HepG2 (cell line): Measurements from ENCODE around the gene DDRGK1. TPM values are rescaled to one million over a fixed set of nuclear protein-coding genes. Genes with fewer than 3 reads are reported as not detected.

Experiments used
- ADNP ChIP-seq: sonication (generic); formaldehyde crosslinking; IDR thresholded peaks from 2 replicates; pipeline ENCODE4 v1.4.0; 2020; ENCODE audit warnings: missing genetic modification reagents
- AFF4 ChIP-seq: sonication (generic); formaldehyde crosslinking; IDR thresholded peaks from 2 replicates; pipeline ENCODE4 v1.4.0; 2020; ENCODE audit warnings: missing genetic modification reagents
- FLYWCH1 ChIP-seq: sonication (generic); formaldehyde crosslinking; IDR thresholded peaks from 2 replicates; pipeline ENCODE4 v1.8.1; 2023; ENCODE audit warnings: mild to moderate bottlenecking, missing genetic modification reagents
- HCFC1 ChIP-seq: fragments of 150-350 bp; IDR thresholded peaks from 2 replicates; pipeline ENCODE4 v1.6.1; 2014; ENCODE audit warnings: low read depth, low read length
- HMGXB3 ChIP-seq: sonication (generic); formaldehyde crosslinking; IDR thresholded peaks from 2 replicates; pipeline ENCODE4 v1.4.0; 2020; ENCODE audit warnings: missing genetic modification reagents, borderline replicate concordance
- MATR3 ChIP-seq: sonication (generic); formaldehyde crosslinking; IDR thresholded peaks from 2 replicates; pipeline ENCODE4 v1.4.0; 2020; ENCODE audit warnings: missing genetic modification reagents
- MTA3 ChIP-seq: sonication (generic); formaldehyde crosslinking; IDR thresholded peaks from 2 replicates; pipeline ENCODE4 v1.4.0; 2020; ENCODE audit warnings: missing genetic modification reagents
- NCOA5 ChIP-seq: sonication (generic); formaldehyde crosslinking; IDR thresholded peaks from 2 replicates; pipeline ENCODE4 v1.4.0; 2020; ENCODE audit warnings: missing genetic modification reagents
- NCOR1 ChIP-seq: fragments of 200-600 bp; sonication (generic); IDR thresholded peaks from 2 replicates; pipeline ENCODE4 v1.7.0; 2017; ENCODE audit warnings: antibody characterized with exemption, low read length, borderline replicate concordance
- NFRKB ChIP-seq: fragments of 450-650 bp; IDR thresholded peaks from 2 replicates; pipeline ENCODE4 v1.6.1; 2017
- RFX1 ChIP-seq: fragments of 450-650 bp; IDR thresholded peaks from 2 replicates; pipeline ENCODE4 v1.6.1; 2017
- RFXANK ChIP-seq: IDR thresholded peaks from 2 replicates; pipeline ENCODE4 v1.6.1; 2016
- SATB2 ChIP-seq: sonication (generic); formaldehyde crosslinking; IDR thresholded peaks from 2 replicates; pipeline ENCODE4 v1.5.0; 2020; ENCODE audit warnings: missing genetic modification reagents
- SOX5 ChIP-seq: IDR thresholded peaks from 2 replicates; pipeline ENCODE4 v1.6.1; 2016; ENCODE audit warnings: borderline replicate concordance
- STAG1 ChIP-seq: sonication (generic); formaldehyde crosslinking; IDR thresholded peaks from 2 replicates; pipeline ENCODE4 v1.4.0; 2020; ENCODE audit warnings: missing genetic modification reagents
- TARDBP ChIP-seq: sonication (generic); formaldehyde crosslinking; IDR thresholded peaks from 2 replicates; pipeline ENCODE4 v1.8.0; 2022; ENCODE audit warnings: mild to moderate bottlenecking, missing genetic modification reagents
- TEF ChIP-seq: sonication (generic); formaldehyde crosslinking; IDR thresholded peaks from 2 replicates; pipeline ENCODE4 v1.5.0; 2020; ENCODE audit warnings: missing genetic modification reagents
- TP53 ChIP-seq: sonication (generic); formaldehyde crosslinking; conservative IDR thresholded peaks from 2 replicates; pipeline ENCODE4 v1.4.0; 2020; ENCODE audit warnings: missing genetic modification reagents
- ZGPAT ChIP-seq: IDR thresholded peaks from 2 replicates; pipeline ENCODE4 v1.6.1; 2016; ENCODE audit warnings: mild to moderate bottlenecking
- ZKSCAN8 ChIP-seq: IDR thresholded peaks from 2 replicates; pipeline ENCODE4 v1.6.1; 2016; ENCODE audit warnings: borderline replicate concordance, missing genetic modification reagents, missing compliant biosample characterization
- polyA plus RNA-seq, 8 experiments: library from polyadenylated mRNA; depleted of rRNA in 3 of 8; stranded (reverse) in 7 of 8; unstranded in 1 of 8; fragments of >200 nt; fragmentation: Illumina TruSeq in 4 of 8; extraction: Trizol in 4 of 8; gene quantifications; 2 replicates each; pipeline versions ENCODE4 v1.2.1 to v1.2.3, GENCODE V29; 2011 to 2016; ENCODE audit warnings: low read depth in 4 of 8, missing spikeins in 1 of 8, mixed read lengths in 1 of 8; ENCODE audit not compliant: insufficient read depth in 1 of 8
- total RNA-seq, 5 experiments: library from RNA; depleted of rRNA; stranded (reverse); fragments of >200 nt; fragmentation: Illumina TruSeq; extraction: Trizol; gene quantifications; 2 replicates each; pipeline ENCODE4 v1.2.3, GENCODE V29; 2016; ENCODE audit warnings: low read depth in 1 of 5

Gene DDRGK1
- total and polyA plus RNA-seq, 2 of the 13 experiments (the other 11 are each of a cell fraction or from before 2014, with no cell fraction given): 96.7 to 149 TPM

- TF ChIP-seq HMGXB3 (CRISPR knock-in tag): no peak
- no peak for TF ChIP-seq HCFC1
- no peak for TF ChIP-seq RFX1
- TF ChIP-seq SATB2: no peak
- TF ChIP-seq MATR3 (CRISPR knock-in tag): no peak
- TF ChIP-seq FLYWCH1: peak; percentile 90
- TF ChIP-seq SOX5 (CRISPR knock-in tag): no peak
- no peak; the same call in 1 of the 2 replicates for TF ChIP-seq TP53 (CRISPR knock-in tag)
- TF ChIP-seq RFXANK (CRISPR knock-in tag): no peak; the same call in 1 of the 2 replicates
- TF ChIP-seq MTA3 (CRISPR knock-in tag): no peak
- no peak for TF ChIP-seq NFRKB
- no peak for TF ChIP-seq NCOA5
- TF ChIP-seq TARDBP (CRISPR knock-in tag): 0 out of 2 replicates have a peak, but pooled peaks have one; percentile 15
- no peak for TF ChIP-seq NCOR1
- TF ChIP-seq ADNP (CRISPR knock-in tag): no peak
- 0 out of 2 replicates have a peak, but pooled peaks have one; percentile 1 for TF ChIP-seq ZGPAT (CRISPR knock-in tag)
- 0 out of 2 replicates have a peak, but pooled peaks have one; percentile 19 for TF ChIP-seq STAG1 (CRISPR knock-in tag)
- TF ChIP-seq ZKSCAN8 (CRISPR knock-in tag): no peak
- no peak for TF ChIP-seq AFF4 (CRISPR knock-in tag)
- no peak for TF ChIP-seq TEF (CRISPR knock-in tag)
These were observed 31.4 kb downstream of the DDRGK1 start, which contains the start of gene LZTS3 (continued) for GRCh38 chr20:3172933-3173609.
